Brain pericyte (primary cell): ENCODE measurements around the gene TLE3.

ENCODE experiments used
- DNase-seq: peaks from one replicate; pipeline ENCODE4 v3.0.0-alpha.2; 2012; ENCODE audit warnings: low read depth, low spot score

TLE3 gene

DNA sequence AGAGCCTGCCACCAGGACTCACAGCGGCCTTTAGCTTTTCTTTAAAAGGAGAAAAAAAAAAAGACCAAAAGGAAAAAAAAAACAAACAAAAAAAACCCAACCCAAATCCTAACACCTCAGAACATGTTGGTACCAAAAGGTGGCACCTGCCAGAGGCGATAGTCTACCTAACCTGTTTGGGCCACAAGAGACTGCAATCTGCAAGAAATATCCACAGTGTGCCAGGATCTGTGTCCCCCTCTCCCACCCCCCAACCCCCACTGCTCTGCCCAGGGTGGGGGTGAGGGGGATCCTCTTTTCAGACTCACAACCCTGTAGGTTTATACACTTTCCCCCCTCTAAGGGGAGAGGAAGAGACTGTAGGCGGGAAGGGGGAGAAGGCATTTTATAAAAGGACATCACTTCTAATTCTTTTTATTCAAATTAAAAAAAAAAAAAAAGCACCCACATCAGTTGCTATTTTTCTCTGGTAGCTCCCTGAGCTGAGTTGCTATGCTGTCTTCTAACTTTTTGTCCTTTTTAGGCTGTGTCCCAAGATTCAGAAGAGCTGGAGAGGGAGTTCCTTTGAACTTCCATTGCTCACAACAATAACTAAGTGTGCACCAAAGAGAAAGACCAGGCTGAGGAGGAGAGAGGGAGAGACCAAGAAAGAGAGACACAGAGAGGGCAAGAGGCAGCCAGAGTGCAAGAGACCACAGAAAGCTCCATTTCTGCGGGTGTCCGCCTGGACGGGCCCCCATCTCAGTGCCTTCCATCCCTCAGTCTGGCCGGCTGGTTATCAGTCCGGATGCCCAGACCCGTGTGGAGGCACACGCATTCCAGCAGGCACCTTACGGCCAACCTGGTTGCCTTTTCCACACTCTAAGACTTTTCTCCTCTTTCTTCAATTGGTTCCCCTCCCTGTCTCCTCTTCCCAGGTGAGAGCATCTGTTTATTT, 48.9 kb downstream of the TLE3 start:
- no peak for DNase-seq

GRCh38 chr15:70048198-70048565, 49.5 kb downstream of the TLE3 start:
- DNase-seq = no peak

GRCh38 chr15:70047386-70048197, 50.1 kb downstream of the TLE3 start:
- no peak for DNase-seq

- DNase-seq = no peak
Measured at GRCh38 chr15:70046679-70047369, 50.9 kb downstream of the TLE3 start.

GRCh38 chr15:70045045-70045444, 52.7 kb downstream of the TLE3 start:
- DNase-seq = no peak

DNA sequence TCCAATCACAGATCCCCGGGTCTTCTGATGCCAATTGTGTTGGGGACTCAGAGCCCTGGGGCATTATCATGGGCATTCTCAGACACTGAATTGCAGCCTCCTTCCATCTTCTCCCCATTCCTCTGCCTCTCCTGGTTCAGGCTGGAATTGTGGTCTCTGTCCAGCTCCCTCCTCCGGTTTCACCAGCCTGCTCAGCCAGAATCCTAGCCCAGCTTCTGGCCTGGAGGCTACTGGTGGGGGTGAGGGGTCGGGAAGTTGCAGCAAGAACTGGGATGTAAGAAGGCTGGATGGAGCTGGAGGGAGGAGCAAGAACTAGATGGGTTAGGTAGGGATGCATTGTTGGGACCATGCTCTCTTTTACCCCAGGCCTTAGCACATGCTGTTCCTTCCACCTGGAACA, 53.5 kb downstream of the TLE3 start:
- no peak for DNase-seq

DNA sequence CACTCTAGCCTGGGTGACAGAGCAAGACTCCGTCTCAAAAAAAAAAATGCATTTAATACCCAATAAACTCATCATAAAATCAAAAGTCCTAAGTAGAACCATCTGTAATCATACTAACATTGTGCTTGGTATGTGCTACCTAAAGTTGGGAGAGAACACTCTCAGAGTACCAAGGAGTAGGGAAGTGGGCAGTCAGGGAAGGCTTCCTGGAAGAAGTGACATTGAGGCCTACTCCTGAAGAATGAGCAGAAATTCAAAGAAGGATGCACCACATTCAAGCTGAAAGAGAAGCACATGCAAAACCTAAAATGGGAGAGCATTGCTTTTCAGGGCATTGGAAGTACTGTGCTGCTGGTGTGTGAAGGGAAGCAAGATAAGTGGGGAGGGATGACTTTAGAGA, 54.1 kb downstream of the TLE3 start:
- no peak for DNase-seq

GRCh38 chr15:70042553-70043214, 55.0 kb downstream of the TLE3 start:
- no peak for DNase-seq

- DNase-seq = no peak
Measured at GRCh38 chr15:70039917-70040316, 57.8 kb downstream of the TLE3 start.

DNA sequence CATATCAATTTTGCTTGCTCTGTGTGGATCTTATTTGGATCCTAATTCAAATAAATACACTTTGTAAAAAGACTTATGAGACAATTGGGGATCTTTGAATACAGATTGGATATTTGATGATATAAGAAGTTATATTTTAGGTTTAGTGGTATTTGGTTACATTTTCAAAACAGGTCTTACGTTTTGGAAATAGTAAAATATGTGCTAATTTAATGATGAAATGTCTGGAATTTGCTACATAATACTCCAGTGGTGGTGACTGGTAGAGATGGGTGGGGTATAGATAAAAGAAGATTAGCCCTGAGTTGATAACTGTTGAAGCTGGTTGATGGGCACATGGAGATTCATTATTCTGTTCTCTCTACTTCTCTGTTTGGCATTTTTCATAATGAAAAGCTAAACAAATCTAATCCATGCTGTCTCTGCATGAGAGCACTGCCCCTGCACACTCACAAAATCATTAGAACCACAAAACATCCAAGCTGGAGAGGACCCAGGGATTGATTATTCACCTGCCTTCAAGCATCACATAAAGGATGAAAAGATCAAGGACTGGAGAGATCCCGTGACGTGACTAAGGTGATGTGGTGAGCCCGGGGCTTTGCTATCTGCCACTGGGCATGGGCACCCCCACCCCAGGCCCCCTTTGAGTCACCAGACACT, 58.9 kb downstream of the TLE3 start:
- no peak for DNase-seq

- DNase-seq = no peak
Measured at GRCh38 chr15:70037292-70037640, 60.5 kb downstream of the TLE3 start.

DNA sequence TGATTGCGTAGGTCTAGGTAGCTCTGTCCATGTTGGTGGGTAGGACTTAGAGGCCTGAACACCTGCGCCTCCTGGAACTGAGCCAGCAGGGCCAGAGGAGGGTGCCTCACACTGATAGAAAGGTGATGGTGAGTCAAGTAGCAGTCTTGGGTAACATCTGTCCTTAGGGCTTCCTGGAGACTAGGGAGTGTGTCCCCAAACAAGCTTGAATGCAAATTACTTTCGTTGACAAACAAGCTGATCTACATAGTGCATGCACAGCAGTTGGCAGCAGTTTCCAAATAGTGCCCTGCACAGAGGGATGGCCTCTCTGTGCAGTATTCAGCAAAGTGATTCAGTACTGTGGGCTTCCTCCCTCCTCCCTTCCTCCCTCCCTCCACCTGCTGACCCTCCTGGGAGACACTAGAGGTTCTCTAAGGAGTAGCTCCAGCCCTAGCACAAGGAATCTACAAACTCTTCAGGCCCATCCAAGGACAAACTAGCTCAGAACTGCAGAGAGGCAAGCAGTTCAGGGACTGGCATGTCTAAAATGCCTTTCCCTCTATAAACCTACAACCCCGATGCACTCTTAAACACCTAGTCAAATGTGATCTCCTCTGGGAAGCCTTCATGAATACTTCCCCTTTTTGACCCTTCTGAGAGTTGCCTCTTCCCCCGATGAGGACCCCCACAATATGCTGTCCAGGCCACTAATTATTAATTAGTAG, 61.0 kb downstream of the TLE3 start:
- no peak for DNase-seq

GRCh38 chr15:70035719-70036077, 62.0 kb downstream of the TLE3 start:
- no peak for DNase-seq

DNA sequence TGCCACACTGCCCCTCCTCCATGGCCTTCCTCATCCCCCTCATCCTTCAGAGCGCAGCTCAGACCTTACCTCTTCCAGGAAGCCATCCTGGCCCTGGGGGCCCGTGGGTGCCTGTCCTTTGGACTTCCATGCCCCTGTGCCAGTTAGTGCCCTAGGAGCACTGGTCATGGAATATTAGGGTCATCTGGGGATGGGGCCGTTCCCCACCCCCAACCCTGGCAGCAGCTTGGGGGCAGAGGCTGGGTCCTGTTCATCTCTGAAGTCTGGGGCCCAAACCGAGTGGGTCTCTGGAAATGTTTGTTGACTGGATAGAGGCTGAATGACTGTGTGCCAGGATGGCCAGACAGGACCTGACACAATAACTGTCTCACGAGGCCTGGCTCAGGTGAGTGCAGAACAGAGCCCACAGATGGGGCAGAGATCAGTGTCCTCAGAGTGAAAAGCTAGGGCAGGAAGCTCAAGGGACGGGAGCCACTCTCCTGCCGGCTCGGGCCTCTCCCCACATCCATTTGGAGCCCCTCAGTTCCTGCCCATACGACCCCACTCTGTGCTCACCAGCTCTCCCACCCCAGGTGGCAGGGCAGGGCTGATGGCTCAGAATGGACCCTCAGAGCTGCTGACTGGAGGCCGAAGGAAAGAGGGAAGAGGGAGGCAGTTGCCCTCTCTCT, 62.5 kb downstream of the TLE3 start:
- DNase-seq = no peak

DNA sequence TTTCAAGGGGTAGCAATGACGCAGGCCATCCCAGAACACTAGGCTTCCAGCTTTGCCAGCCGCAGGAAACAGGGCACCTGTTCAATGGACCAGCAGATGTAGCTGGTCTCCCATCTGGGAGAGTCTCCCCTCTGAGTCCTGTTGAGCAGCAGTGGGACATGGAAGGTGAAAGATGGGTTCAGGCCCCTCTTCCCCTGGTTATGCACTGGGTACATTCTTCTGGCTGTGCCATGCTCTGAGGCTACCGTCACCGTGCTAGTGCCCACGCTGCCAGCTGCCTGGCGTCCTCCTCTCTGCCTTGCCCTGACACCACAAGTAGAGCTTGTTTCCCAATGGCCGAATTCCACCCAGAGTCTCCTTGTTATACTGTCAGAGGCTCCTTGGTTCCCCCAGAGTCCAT, 63.1 kb downstream of the TLE3 start:
- DNase-seq = no peak

DNA sequence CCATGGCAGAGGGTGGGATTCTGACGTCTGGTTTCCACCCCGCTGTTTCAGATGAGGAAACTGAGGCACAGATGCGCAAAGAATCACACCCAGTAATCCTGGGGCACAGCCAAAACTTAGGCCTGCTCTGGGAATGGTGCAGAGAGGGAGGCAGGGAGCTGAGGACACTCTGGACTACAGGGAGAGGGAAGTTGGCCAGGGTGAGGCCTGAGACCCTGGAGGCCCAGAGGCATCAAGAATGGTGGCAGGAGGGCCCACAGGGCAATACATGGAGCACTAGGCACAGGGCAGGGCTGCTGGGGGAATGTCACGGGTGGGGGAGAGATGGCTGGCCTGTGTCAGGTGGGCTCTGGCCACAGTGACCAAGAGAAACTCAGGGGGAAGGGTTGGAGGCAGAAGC, 63.6 kb downstream of the TLE3 start:
- DNase-seq = no peak

GRCh38 chr15:70033529-70034140, 64.1 kb downstream of the TLE3 start:
- no peak for DNase-seq

DNA sequence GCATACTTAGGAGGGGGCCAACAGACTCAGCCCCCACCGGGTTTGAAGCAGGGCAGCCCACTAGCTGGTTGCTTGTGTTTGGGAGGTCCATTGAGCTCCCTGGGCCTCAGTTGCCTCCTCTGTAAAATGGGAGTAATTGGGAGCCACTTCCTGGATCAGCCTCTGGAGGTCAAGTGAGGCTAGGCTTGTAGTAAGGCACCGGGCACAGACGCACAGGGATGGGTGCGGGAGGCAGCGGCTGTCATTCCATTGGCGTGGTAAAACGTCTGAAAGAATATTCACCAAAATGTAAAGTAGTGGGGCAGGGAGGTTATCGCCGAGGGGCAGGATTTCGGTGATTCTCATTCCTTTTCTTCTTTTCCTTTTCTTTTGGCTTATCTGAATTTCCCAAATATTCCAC, 64.6 kb downstream of the TLE3 start:
- no peak for DNase-seq

GRCh38 chr15:70032509-70032908, 65.2 kb downstream of the TLE3 start:
- DNase-seq = no peak

GRCh38 chr15:70031713-70032112, 66.0 kb downstream of the TLE3 start:
- DNase-seq = no peak
